NOMO-1 treated with dmso at 0.1 percent for 144 hours (cell line): ENCODE results near the gene PET100.

ENCODE experiments used
- DNase-seq: peaks from one replicate; lab custom pipeline; 2025; ENCODE audit not compliant: unreplicated experiment; lab: John Stamatoyannopoulos, UW

PET100 gene

GRCh38 chr19:7612282-7613274 lies 17.0 kb upstream of the PET100 start:
- no peak for DNase-seq

- no peak for DNase-seq
Observed at GRCh38 chr19:7614859-7615741, 14.5 kb upstream of the PET100 start.

- no peak for DNase-seq
Observed at GRCh38 chr19:7617172-7617571, 12.4 kb upstream of the PET100 start.

- no peak for DNase-seq
Observed at GRCh38 chr19:7617735-7618134, 11.9 kb upstream of the PET100 start.

GRCh38 chr19:7618348-7618747 lies 11.2 kb upstream of the PET100 start:
- DNase-seq, result no peak

- no peak for DNase-seq
Observed at GRCh38 chr19:7618771-7619510, 10.7 kb upstream of the PET100 start.

- no peak for DNase-seq
Observed at GRCh38 chr19:7619671-7620441, 9.7 kb upstream of the PET100 start.

- DNase-seq, result no peak
Observed at GRCh38 chr19:7620442-7621412, 8.9 kb upstream of the PET100 start.

- no peak for DNase-seq
Observed at GRCh38 chr19:7622933-7623685, 6.5 kb upstream of the PET100 start.

GRCh38 chr19:7623725-7624603 lies 5.6 kb upstream of the PET100 start:
- DNase-seq, result no peak

- DNase-seq, result no peak
Observed at GRCh38 chr19:7624810-7625209, 4.8 kb upstream of the PET100 start.

GRCh38 chr19:7625763-7626372 lies 3.7 kb upstream of the PET100 start:
- DNase-seq, result no peak

- no peak for DNase-seq
Observed at GRCh38 chr19:7627166-7627565, 2.4 kb upstream of the PET100 start.

GRCh38 chr19:7628589-7629311 lies 843 bp upstream of the PET100 start:
- no peak for DNase-seq

GRCh38 chr19:7631577-7631976 lies 2.0 kb downstream of the PET100 start:
- DNase-seq, result no peak
